Suppressor macrophage treated with lipopolysaccharide for 4 hours (primary cell): ENCODE data around the gene SLC15A1.

Experiments
- DNase-seq: peaks from one replicate; pipeline ENCODE4 v3.0.0-alpha.2; 2020

SLC15A1 gene, protein sequence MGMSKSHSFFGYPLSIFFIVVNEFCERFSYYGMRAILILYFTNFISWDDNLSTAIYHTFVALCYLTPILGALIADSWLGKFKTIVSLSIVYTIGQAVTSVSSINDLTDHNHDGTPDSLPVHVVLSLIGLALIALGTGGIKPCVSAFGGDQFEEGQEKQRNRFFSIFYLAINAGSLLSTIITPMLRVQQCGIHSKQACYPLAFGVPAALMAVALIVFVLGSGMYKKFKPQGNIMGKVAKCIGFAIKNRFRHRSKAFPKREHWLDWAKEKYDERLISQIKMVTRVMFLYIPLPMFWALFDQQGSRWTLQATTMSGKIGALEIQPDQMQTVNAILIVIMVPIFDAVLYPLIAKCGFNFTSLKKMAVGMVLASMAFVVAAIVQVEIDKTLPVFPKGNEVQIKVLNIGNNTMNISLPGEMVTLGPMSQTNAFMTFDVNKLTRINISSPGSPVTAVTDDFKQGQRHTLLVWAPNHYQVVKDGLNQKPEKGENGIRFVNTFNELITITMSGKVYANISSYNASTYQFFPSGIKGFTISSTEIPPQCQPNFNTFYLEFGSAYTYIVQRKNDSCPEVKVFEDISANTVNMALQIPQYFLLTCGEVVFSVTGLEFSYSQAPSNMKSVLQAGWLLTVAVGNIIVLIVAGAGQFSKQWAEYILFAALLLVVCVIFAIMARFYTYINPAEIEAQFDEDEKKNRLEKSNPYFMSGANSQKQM

GRCh38 chr13:98752467-98753290 is at the start of gene SLC15A1:
Gene SLC15A1, minus strand, starts transcription at chr13:98752672. Its CDS starts 74 bp downstream, at chr13:98752598.
- DNase-seq = no peak

- DNase-seq = no peak
These were observed 49.4 kb upstream of the SLC15A1 start for GRCh38 chr13:98801626-98802418.

- no peak for DNase-seq
These were observed 47.6 kb upstream of the SLC15A1 start for GRCh38 chr13:98800078-98800477.

GRCh38 chr13:98798849-98799645 is 46.6 kb upstream of the SLC15A1 start:
- DNase-seq = no peak

GRCh38 chr13:98797456-98797855 is 45.0 kb upstream of the SLC15A1 start:
- no peak for DNase-seq

DNA sequence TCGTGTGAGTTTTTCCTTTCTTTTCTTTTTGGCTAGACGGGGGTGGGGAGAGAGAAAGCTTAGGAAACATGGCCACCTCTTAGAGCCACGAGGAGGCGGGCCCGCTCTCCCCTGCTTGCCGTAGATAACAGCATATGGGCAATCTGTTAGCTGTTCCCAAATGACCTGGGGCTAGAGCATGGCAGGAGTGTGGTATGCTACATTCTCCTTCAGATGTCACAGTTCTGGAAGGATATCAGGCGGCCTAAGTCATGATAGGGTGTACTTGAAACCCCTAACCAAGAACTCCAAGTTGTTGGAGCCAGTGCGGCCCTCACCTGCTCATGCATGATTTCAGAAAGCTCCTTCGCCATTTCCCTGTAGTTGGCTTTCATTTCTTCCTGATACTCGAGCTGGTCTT is 44.3 kb upstream of the SLC15A1 start:
- DNase-seq = no peak

GRCh38 chr13:98796191-98796590 is 43.7 kb upstream of the SLC15A1 start:
- no peak for DNase-seq

- no peak for DNase-seq
These were observed 42.7 kb upstream of the SLC15A1 start for GRCh38 chr13:98795220-98795619.

GRCh38 chr13:98794498-98794897 is 42.0 kb upstream of the SLC15A1 start:
- DNase-seq = no peak

DNA sequence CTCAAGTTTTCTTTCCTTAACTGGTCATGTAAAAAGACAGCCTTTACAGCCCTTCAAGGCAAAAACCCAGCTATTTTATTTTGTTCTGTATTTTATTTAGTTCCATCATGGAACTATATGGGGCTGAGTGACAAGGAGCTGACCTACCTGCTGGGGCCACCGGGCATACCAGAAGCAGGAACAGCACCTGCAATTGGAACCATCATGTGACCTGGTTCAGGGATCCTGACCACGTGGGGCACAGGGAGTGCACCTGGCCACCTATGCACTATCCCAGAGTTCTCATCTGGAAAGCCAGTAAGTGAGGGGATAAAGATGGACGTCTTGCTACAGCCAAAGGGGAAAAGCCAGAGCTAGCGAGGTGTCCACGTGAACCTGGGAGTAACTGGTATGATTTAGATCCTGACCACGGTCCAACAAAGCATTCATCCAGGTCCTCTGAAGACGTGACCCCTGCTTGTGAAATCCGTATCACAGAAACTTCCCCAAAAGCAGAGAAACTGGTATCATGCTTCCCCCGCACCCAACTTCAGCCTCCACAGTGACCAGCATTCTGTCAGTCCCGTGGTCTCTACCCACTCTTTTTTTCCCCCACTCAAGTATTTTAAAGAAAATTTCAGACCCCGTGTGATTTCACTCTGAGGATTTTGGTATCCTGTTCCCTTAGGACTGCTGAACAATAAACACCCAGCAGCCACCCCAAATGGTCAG is 40.5 kb upstream of the SLC15A1 start:
- DNase-seq = peak; percentile 11

DNA sequence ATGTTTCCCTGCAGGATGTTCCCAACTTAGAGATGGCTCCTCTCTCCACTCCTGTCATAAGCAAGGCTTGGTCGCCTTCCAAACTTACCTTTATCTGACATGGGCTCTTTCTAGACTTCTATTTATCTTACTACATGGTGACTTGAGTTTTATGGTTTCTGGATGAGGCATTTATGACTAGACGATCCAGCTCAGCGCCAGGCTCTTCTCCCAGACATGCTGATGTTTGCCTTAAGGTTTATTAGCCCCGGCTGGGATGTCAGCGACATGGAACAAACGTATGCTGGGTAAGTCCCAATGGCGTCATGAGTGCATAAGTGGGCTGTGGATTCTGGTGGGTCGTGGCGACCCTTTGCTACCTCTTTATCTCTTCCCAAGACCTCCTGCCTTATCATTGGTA is 39.8 kb upstream of the SLC15A1 start:
- no peak for DNase-seq

DNA sequence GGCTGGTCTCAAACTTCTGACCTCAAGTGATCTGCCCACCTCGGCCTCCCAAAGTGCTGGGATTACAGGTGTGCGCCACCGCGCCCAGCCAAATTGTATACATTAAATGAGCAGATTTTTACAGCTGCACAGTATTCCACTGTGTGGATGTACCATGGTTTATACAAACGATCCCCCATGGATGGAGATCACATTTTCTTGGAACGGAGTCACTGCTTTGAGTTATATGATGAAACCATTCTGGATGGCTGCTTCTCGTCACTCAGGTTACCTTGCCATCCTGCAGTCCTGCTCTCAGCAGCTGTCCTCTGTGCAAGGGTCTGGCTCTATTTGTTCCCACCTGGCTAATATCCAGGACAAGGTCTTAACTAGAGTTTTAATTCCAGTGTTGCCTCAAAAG is 39.1 kb upstream of the SLC15A1 start:
- no peak for DNase-seq

DNA sequence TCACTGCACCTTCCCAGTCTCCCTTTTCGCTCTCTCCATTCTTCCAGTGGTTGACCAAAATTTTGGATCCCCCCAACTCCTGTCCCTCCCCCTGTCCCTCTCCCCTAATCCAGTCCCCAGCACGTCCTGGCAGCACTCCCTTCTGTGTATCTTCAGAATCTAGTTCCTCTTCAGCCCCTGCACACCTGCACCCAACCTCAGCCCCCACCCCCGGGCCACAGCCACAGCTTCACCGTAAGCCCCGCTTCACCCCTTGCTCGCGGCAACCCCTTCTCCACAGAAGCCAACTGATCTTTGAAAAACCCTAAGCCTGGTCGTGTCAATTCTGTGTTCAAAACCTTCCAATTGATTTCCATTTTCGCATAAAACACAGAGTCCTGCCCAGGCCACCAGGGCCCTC is 35.5 kb upstream of the SLC15A1 start:
- DNase-seq = no peak

GRCh38 chr13:98787173-98787572 is 34.7 kb upstream of the SLC15A1 start:
- DNase-seq = no peak

- no peak for DNase-seq
These were observed 33.6 kb upstream of the SLC15A1 start for GRCh38 chr13:98786023-98786422.

- no peak for DNase-seq
These were observed 32.9 kb upstream of the SLC15A1 start for GRCh38 chr13:98785405-98785804.

- DNase-seq = no peak
These were observed 32.2 kb upstream of the SLC15A1 start for GRCh38 chr13:98784666-98785065.

DNA sequence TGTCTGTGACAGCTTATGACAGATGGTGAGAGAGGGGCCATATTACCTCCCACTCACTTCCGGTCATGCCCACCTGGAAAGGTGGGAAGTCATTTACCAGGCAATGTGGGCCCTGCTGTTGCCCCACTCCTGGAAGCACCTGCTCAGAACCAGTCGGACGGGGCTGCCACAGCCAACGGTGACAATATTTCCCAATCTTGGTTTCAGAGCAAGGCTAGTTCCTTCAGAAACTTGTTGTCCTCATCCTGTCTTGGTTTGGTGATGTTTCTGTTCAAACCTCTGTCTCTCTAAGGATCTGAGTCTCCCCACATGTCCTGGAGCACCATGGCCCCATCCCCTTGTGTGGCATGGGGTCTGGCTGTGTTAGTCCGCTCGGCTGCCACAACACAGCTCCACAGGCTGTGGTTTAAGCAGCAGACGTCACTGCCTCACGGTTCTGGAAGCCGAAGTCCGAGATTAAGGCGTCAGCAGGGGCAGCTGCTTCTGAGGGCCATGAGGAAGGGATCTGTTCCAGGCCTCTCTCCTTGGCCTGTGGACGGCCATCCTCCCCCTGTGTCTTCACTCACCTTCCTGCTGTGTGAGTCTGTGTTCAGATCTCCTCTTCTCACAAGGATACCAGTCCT is 31.5 kb upstream of the SLC15A1 start:
- DNase-seq = no peak

- peak; percentile 3 for DNase-seq
These were observed 30.2 kb upstream of the SLC15A1 start for GRCh38 chr13:98782654-98783053.

- no peak for DNase-seq
These were observed 29.4 kb upstream of the SLC15A1 start for GRCh38 chr13:98781905-98782304.

DNA sequence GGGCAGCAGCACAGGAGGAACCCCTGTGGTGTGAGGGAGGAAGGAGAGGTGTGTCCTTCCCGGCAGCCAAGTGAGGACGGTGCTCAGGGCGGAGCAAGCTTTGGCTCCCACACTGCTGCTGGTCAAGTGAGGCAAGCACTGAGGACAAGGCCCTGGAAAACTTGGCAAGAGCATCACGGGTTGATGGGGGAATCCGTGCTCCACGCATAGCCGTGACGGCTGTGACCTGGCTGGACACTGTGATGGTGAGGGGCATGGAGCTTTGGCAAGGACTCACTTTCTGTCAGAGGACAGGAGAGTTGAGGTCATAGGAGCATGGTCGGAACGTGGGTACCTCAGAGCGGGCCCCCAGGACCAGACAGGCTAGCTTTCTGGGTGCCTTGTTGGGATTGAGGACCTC is 29.0 kb upstream of the SLC15A1 start:
- no peak for DNase-seq
